ENCODE measurements around the gene MAB21L4.

The MAB21L4 gene

GRCh38 chr2:240871071-240871958, 24.6 kb downstream of the MAB21L4 start:
- Histone ChIP-seq H3K4me2 (no peak overlapping the region), H3K36me3 (ENCODE audit: insufficient read depth) (no peaks in the 10 kb centered on the region), H3K79me2 (ENCODE audit: insufficient read depth, low read depth) (no peaks in the 10 kb centered on the region), H3K27ac (no peak overlapping the region), H4K20me1 (ENCODE audit: insufficient read depth) (no peaks in the 10 kb centered on the region), H3K4me3 (IDR thresholded peaks at IDR 0.05; ENCODE audit: insufficient read depth, low read depth, low read length) (no peak overlapping the region), H3K27me3 (ENCODE audit: insufficient read depth, low read depth) (peaks cover 26% of the 10 kb centered on the region), H2AFZ (ENCODE audit: low read depth) (no peak overlapping the region), H3K4me1 (ENCODE audit: low read depth, poor library complexity, severe bottlenecking) (no peaks in the 10 kb centered on the region), H3K9ac (no peak overlapping the region)
- no peak for TF ChIP-seq CTCF (conservative IDR thresholded peaks at IDR 0.05; ENCODE audit: low read depth, low read length)

- no peak for TF ChIP-seq CTCF (conservative IDR thresholded peaks at IDR 0.05; ENCODE audit: low read depth, low read length)
- H3K79me2 ChIP-seq (ENCODE audit: insufficient read depth, low read depth): no peaks in the 10 kb centered on the region
- H3K27ac ChIP-seq: no peak overlapping the region
- H3K4me3 ChIP-seq (IDR thresholded peaks at IDR 0.05; ENCODE audit: insufficient read depth, low read depth, low read length): no peak overlapping the region
- no peak overlapping the region for H3K4me2 ChIP-seq
- H3K36me3 ChIP-seq (ENCODE audit: insufficient read depth): no peaks in the 10 kb centered on the region
- H3K9ac ChIP-seq: no peak overlapping the region
- no peaks in the 10 kb centered on the region for H3K4me1 ChIP-seq (ENCODE audit: low read depth, poor library complexity, severe bottlenecking)
- no peak overlapping the region for H2AFZ ChIP-seq (ENCODE audit: low read depth)
- peaks cover 30% of the 10 kb centered on the region for H3K27me3 ChIP-seq (ENCODE audit: insufficient read depth, low read depth)
- no peaks in the 10 kb centered on the region for H4K20me1 ChIP-seq (ENCODE audit: insufficient read depth)
Measured at GRCh38 chr2:240869956-240870875, 25.7 kb downstream of the MAB21L4 start.

GRCh38 chr2:240869109-240869955, 26.6 kb downstream of the MAB21L4 start:
- Histone ChIP-seq H3K79me2 (ENCODE audit: insufficient read depth, low read depth) (no peaks in the 10 kb centered on the region), H2AFZ (ENCODE audit: low read depth) (no peak overlapping the region), H3K4me1 (ENCODE audit: low read depth, poor library complexity, severe bottlenecking) (no peaks in the 10 kb centered on the region), H3K4me3 (IDR thresholded peaks at IDR 0.05; ENCODE audit: insufficient read depth, low read depth, low read length) (no peak overlapping the region), H3K36me3 (ENCODE audit: insufficient read depth) (no peaks in the 10 kb centered on the region), H3K27ac (no peak overlapping the region), H3K9ac (no peak overlapping the region), H3K4me2 (no peak overlapping the region), H3K27me3 (ENCODE audit: insufficient read depth, low read depth) (peaks cover 32% of the 10 kb centered on the region), H4K20me1 (ENCODE audit: insufficient read depth) (no peaks in the 10 kb centered on the region)
- TF ChIP-seq CTCF (conservative IDR thresholded peaks at IDR 0.05; ENCODE audit: low read depth, low read length): no peak

Data from KMS-11 (cell line).